Hematopoietic multipotent progenitor cell treated with erythropoietin and hydrocortisone succinate and interleukin-3 and kit ligand, for 15 days (in vitro differentiated cells): ENCODE data around the gene MTA3.

Source experiments
- DNase-seq: peaks from one replicate; pipeline ENCODE4 v3.0.0-alpha.2; 2015; ENCODE audit warnings: low spot score

The MTA3 gene

DNA sequence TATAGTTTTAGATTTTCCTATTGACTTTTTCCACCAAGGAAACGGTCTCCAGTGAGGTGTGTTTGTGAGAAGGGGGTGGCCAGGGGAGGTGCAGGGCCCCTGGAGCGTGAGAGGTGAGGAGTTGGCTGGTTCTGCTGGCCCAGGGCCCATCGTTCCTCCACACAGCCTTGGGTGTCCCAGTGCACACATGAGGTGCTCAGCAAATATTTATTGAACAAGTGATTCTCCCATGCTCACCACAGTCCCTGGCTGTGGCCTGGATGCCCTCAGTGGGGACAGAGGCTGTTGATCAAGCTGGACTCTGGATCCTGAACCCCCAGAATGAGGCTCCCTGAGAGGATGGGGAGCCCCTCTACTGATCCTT is 219.0 kb downstream of the MTA3 start:
- DNase-seq, result no peak

DNA sequence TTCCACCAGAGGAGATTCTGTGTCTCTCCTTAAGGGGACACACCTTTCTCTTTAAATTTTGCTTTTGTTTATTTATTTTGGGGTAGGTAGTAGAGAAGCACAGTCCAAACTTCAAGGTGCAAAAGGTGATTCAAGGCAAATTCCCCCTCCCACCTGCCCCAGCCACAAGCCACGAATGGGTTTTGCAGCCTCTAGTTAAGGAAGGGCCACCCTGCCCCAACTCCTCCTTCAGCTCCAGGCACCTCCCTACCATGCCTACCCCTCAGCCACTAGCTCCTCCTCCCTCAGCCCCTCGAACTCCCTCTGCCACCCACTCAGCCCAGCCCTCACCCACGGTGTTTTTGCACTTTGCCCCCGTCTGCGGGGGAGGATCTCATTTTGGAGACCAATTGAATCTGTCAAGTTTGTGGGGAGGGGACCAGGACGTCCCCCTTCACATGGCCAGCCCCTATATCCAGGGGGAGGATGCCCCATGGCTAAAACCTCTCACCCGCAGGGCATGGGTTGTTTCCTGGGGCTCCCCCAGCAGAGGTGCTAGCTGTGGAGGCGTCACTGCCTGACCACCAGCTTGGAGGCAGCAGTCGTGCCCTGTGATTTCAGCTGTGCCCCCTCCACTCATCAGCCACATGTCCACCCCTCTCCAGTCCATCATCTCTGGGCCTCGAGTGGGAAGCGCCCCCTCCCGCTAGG is 219.5 kb downstream of the MTA3 start:
- no peak for DNase-seq

DNA sequence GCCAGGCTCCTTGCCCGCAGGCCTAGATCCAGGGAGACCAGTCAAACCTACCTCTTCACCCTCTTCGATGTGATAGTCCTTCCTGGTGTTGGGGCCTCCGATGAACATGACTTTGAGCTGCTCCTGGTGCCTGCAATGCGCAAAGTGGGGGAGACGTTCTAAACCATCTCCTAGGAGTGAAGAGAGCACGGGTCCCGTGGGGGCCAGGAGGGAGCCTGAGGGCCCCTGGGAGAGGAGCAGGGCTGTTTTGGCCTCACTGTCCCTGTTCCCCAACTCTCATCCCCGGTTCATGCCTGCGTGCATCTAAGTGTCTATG is 220.0 kb downstream of the MTA3 start:
- no peak for DNase-seq

DNA sequence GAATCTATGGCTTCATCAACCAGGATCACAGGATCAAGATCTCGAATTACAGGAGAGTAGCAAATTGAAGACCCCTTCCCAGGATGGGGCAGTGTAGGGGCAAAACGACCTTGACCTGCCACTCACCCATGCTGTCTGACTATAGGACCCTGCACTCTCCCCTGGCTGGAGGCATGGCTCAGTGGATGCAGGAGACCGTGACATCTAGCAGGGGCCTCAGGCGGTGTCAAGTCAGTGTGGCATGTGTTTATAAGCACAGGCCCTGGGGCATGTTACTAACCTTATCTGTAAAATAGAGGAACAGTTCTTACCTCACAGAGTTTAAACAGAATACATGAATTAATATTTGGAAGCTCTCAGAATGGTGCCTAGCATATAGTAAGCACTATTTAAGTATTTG is 220.4 kb downstream of the MTA3 start:
- DNase-seq, result no peak

DNA sequence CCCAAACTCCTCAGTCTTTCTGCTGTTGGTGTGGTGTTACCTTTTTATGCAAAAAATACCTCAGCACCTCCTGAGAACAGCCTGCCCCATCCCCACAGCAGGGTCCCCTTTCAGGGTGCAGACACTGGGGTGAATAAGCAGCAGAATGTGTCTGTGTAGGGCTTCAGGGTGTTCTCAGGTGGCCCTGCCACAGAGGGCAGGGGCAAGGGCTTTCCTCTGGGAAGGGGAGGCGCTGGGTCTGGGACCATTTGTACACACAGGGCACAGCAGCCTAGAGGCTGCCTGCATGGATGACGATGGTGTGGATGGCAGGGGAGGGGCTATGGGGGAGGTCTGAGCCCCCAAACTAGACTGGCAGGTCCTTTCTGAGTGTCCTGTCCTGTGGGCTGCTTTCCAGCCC is 221.3 kb downstream of the MTA3 start:
- DNase-seq, result no peak

DNA sequence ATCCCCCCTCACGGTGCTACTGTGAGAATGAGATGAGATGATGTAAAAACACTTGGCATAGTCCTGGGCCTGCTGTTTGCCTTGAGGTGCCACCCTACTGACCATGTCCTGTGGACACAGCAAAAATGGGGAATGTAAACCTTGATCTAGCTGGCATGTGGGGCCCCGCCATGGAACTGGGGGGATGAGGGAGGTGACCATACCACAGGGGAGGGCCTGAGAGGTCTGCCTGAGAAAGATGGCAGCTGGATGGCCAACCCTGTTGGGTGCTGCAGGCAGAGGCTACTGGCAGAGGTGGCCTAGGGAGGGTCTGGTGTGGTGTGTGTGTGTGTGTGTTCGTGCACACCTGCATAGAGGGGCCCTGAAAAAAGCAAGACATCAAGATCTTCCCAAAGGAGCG is 223.2 kb downstream of the MTA3 start:
- no peak for DNase-seq

DNA sequence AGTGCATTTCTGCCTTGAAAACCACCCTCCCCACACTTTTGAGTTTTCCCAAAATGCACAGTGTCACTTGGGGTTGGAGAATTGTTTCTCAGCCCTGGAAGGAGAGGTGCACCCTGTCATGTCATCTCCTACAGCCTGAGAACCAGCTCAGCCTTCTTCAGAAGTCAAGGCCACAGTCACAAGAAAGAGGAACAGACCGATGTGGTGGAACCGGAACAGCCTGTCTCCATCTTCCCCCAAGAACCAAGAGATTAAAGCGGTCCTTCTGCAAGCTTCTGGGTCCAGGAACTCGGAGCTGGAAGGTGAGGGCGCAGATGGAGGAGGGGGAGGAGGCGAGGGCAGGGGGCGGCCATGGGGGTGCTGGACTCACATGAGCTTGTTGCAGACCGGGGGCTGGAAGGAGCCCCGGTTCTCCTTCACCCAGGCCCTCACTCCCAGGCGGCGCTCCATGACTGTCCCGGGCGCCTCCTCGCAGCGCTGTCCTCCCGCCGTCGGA is 223.7 kb downstream of the MTA3 start:
- no peak for DNase-seq

DNA sequence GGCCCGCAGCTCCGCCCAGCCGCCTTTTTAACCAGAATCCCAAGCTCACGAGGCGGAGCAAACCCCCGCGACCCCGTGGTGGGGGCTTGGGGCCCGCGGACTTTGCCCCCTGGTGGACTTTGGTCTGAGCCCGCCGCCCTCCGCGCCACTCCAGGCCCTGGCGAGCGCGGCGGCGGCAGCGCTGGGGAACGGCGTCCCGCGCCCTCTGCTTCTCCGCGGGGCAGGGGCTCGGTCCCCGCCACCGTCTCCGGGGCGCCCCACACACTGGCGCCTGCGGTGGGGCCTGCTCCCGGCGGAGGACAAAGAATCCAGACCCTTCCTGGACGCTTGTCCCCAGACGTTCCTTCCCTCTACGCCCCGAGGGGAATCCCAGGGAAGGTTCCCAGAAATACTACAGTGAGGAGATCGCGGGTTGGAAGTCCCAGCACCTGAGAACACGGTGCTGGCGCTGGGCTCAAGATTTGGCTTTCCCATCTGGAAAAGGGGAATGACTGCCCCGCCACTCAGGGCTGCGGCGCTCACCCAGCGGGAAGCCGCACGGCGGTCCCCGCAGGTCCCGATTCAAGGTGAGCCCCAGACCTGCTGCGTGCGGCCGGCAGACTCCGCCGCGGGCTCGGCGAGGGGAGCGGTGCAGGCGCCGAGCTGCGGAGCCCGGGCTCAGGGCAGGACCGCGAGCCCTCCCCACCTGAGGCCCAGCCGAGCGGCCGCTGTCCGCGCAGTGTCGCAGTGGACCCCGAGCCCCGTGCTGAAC is 224.3 kb downstream of the MTA3 start, which contains the start of gene HAAO:
Gene HAAO, minus strand, starts transcription at position 1 of the 751 bp plus-strand sequence. CDS start 47 bp downstream, outside the sequence.
- no peak for DNase-seq

DNA sequence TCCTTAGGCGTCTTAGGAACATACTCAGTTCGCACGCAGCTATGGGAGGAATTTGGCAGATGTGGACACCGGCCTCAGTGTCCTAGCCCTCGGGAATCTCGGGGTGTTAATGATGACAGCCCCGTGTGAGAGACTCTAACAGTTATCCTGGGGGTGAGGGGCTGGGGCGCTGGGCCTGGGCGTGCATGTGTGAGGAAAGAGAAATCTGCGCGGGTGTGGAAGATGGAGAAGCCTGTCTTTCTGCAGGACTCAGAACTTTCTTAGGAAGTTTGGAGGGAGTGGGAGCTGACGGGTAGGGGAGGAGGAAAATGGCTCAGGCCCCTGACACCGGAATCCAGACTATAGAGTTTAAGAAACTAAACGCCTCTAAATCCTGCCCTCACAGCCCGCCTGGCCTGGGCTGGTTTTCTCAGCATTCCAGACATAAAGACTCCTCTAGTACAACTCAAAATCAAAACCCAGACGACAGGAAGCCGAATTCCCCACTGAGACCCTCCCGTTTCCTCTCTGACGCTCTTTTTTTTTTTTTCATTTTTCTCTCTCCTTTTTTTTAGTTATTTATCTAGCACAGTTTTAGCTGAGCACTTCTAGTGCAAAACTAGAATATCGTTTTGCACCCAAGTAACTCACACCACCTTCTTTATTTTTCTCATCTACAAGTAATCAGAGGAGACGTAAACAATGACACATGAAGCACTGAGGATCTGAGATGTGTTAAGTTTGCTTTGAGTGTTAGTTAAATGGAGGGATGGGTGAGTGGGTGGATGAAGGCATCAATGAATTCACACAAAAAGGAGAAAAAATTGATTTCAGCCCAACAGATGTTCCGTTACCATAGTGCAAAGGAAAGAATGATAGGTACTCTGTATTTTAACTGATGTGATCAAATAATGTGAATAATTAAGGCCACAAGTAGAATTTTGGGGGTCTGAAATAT is 225.2 kb downstream of the MTA3 start:
- no peak for DNase-seq

DNA sequence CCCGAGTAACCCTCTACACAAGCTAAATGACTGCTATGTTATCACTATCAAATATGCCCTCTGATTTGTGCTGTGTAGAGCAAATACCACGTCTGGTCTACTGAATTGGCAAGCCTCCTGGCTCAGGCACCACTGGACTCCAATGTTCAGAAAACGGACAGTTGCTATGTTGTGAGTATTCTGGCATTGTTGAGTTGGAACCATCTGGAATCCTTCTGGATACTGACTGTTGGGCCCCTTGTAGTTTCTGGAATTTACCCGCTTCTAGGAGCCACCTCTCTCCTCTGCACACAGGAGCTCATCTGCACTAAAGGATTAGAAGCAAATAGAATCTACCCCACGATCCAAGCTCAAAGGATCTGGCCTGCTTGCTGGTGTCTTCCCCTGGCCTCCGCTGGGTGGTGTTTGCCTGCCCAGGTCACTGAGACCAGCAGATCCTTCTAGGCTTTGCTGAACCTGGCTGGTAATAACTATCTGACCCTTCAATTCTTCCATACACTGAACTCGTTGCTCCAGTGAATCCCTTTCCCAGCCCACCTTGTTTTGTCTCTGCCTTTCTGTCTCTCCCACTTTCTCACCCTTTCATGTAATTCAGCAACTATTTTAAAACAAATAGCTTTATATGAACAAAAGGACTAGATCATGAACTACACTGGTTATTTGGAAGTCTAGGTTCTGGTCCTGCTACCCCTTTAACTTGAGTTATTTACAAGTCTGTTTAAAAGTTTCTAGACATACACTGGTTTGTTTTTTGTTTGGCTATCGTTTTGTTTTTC is 226.0 kb downstream of the MTA3 start:
- no peak for DNase-seq

DNA sequence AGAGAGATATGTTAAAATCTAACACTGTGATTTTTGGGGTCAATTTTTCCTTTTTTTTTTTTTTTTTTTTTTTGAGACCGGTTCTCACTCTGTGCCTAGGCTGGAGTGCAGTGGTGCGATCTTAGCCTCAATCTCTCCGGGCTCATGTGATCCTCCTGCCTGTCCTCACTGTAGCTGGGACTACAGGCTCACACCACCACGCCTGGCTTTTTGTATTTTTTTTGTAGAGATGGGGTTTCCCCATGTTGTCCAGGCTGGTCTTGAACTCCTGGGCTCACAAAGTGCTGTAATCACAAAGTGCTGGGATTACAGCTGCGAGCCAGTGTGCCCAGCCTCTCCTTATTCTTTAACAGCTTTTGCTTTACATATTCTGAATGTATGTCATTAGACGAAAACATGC is 226.8 kb downstream of the MTA3 start:
- no peak for DNase-seq

DNA sequence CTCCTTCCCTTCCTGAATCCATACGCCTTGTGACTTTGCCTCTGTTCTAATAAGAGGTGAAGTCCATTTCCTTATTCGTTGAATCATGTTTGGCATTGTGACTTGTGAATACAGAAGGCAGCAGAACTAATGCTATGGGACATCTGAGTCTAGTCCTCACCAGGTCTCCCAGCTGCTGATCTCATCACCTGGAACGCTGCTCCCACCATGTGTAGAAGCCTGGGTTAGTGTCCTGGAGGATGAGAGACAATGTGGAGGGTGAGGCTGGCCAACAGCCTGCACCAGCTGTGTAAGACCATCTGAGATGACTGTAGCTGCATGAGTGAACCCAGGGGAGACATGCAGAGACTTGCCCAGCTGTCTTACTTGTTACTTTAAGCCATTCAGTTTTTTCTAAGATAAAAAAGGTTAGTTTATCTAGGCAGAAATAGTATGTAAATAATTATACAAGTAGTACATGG is 227.4 kb downstream of the MTA3 start:
- no peak for DNase-seq

DNA sequence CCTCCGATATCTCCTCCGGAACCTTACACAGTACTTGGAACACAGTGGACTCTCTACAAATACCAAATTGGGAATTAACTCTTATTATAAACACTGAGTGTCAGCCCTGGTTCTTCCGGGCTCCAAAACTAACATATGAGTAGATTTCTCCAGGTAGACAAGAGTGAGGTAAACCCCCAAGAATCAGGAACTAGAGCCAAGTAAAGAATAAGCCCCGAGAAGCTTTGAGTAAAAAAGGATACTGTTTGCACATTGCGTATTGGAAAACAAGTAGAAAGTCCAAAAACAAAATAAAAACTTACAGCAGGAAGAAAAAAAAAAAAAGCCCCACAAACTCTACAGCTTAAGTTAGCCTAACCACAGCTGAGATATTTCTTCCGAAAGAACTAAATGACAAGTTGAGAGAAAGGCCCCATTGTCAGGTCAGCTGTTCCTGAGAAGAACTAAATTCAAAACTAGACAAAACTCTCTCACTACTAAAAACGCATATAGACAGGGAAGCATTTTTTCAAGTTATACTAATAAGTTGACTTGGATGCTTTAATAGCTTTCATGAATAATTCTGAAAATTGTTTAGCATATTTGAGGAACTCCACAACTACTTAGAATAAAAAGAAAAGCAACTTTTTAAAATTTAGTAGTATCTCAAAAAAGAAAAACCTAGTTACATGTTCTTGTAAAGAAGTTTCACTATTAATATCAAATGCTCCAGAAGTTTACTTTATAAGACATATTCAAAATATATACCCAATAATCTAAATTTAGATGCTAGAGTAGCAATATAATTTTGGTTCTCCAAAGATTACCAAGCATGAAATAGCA is 228.2 kb downstream of the MTA3 start:
- DNase-seq, result no peak

DNA sequence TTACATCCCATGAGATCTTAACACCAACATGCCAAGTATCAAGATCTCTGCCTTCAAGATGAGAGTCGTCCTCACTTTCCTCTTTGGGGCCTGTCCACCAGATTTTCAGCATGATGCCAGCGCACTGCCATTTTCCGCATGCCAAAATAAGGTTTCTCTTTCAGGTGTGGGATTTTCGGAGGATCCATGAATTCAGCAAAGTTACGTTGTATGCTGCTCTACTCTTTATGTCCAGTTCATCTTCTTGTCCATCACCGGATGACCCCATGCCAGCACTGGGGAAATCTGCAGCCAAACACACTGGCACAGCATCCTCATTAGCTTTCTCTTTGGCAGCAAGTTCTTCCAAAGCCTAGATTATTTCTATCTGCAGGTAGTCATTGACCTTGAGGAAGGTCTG is 228.8 kb downstream of the MTA3 start:
- DNase-seq, result no peak

DNA sequence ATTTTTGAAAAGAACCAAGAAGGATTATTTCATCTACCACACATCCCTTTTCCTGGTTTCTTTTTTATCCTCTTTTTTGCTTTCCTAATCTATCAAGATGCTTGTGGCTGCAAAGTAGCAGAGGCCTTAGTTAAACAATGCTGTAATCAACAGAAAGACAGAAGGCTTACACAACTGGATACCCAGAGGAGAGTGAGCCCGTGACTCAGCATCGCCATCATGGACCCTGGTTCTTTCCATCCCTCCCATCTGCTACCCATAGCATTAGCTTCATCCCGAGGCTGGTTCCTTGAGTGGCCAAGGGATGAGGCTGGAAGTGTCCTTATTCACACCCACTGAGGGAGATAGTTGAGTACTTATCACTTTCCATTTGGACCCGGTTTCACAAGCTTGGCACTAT is 231.4 kb downstream of the MTA3 start:
- no peak for DNase-seq

DNA sequence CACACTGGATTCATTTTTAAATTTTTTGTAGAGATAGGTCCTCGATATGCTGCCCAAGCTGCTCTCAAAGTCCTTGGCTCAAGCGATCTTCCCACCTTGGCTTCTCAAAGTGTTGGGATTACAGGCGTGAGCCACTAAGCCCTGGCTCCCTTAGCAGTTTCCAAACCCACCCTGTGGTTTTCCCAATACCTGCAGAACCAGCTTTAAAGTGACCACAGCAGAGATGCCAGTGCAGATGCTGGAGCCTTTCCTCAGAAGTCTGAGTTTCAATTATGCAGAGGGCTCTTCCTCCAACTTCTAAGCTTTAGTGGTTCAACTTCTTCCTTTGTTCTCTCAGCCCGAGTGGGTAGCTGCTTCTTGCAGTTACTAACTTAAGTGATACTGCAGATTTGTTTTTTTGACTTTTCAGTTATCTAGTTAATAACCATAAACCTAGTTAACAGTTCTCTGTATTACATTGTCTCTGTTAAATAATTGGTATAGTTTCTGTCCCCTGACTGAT is 232.1 kb downstream of the MTA3 start:
- no peak for DNase-seq

DNA sequence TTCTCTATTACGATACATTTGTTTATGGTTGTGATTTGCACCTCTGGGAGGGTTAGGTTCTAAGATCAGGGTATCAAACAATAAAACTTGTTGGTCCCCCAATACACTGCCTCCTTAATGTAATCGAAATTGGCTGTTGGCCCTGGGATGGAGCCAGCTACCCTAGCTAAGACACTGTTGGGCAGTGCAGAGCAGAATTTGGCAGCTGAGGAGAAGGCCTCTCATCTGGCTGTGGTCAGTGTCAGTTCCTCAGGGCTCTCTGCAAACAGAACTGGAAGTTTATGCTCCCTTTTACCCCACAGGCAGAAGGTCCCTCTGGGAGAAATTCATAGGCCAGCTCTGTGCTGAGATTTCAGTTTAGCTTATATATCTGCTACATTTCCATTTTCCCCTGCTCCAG is 232.5 kb downstream of the MTA3 start:
- no peak for DNase-seq

DNA sequence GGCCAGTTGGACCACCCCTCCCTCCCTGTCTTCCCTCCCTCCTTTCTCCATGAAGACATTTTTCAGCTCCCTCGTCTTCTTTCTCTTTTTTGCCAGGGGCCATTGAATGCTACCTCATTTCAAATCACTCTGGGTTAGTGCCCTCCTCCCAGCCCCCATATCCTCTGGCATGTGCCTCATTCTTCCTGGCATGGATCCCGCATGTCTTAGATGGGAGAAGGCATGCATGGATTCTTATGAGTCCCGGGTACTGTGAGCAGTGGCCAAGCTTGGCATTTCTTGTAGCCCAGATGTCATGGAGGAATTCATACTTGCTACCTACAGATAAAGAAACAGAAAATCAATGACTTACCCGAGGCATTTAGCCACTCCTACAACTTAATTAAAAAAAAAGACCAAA is 232.9 kb downstream of the MTA3 start:
- DNase-seq, result no peak

DNA sequence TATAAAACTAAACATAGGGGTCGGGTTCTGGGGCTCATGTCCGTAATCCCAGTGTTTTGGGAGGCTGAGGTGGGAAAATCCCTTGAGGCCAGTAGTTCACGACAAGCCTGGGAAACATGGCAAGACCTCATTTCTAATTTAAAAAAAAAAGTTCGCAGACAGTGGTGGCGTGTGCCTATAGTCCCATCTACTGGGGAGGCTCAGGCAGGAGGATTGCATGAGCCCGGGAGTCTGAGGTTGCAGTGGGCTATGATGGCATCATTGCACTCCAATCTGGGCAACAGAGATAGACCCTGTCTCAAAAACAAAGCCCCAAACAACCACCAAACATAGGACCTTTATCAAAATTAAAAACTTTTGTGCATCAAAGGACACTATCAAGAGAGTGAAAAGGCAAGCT is 233.7 kb downstream of the MTA3 start:
- DNase-seq, result no peak

DNA sequence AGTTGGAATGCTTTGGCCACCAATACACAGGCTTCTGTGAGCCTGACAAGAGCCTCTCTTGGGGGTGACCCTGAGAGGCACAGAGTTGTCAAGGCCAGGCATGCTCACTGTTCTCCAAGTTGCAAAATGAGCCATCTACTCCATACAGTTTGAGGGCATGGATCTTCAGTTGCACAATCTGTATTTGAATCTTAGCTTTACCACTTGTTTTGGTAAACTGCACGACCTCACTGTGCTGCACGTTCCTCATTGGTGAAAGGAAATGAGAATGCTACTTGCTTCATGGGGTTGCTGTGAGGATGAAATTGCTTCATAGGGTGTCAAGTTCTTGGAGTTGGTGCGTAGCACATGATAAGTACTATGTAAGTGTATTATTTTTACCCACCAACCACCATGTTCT is 235.9 kb downstream of the MTA3 start:
- no peak for DNase-seq

DNA sequence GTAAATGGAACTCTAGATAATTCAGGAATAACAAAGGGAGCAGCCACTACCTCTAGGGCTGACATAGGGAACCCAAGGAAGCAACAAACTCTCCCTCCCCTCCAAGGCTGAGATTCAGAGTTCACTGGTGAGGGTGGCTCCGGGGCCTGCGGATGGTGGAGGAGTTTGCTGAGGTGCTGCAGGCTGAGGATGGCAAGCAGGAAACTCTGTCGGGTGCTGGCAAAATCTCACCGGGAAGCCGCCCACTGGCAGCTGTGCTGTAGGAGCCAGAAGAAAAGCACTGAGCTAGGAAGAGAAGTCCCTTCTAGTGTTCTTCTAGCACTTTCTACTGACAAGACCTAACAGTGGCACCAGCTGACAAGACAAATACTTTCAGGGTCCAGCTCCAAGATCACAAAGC is 236.5 kb downstream of the MTA3 start:
- no peak for DNase-seq
